ENCODE data around the gene GRIA4. TPM values are rescaled to one million over a fixed set of nuclear protein-coding genes. Genes with fewer than 3 reads are reported as not detected.

The GRIA4 gene
- total RNA-seq, 2 experiments from 2014 or later = not detected

- ChIA-PET CTCF (interaction anchor here (0.6 kb wide), 1 partner anchor 9 kb away, joined by 4 read pairs; no protein-coding TSS in a partner anchor), POLR2A (no interaction called here)
- H3K27me3 Mint-ChIP-seq = peaks cover 7% of the 10 kb centered on the region
- H3K4me1 Mint-ChIP-seq (ENCODE audit: low read depth) = peaks cover 34% of the 10 kb centered on the region
- no peak for DNase-seq
- no peak for TF ChIP-seq CTCF (IDR thresholded peaks at IDR 0.05)
- peaks cover 2% of the 10 kb centered on the region for H3K9me3 Mint-ChIP-seq
- peaks cover 24% of the 10 kb centered on the region for H3K36me3 Mint-ChIP-seq (ENCODE audit: low read depth)
- peak overlapping the region; percentile 91 for H3K4me3 Mint-ChIP-seq
- H3K27ac Mint-ChIP-seq = peak overlapping the region; percentile 85
- intact Hi-C loops (cut with micrococcal nuclease) = loop anchor here (2.0 kb wide), 1 partner anchor 54 kb away; the partner anchor contains the start of genes AASDHPPT and KBTBD3
- no peak for ATAC-seq
Observed at GRCh38 chr11:106022795-106023275, 413.0 kb downstream of the GRIA4 start.

- TF ChIP-seq CTCF (IDR thresholded peaks at IDR 0.05) = no peak
- no peak overlapping the region for H3K4me3 Mint-ChIP-seq
- intact Hi-C loops (cut with micrococcal nuclease) = no loop called here
- DNase-seq = no peak
- peaks cover 35% of the 10 kb centered on the region for H3K27me3 Mint-ChIP-seq
- H3K36me3 Mint-ChIP-seq (ENCODE audit: low read depth) = no peaks in the 10 kb centered on the region
- ChIA-PET CTCF (no interaction called here), POLR2A (no interaction called here)
- no peaks in the 10 kb centered on the region for H3K4me1 Mint-ChIP-seq (ENCODE audit: low read depth)
- H3K9me3 Mint-ChIP-seq = peaks cover 2% of the 10 kb centered on the region
- ATAC-seq = no peak
- no peak overlapping the region for H3K27ac Mint-ChIP-seq
Observed at GRCh38 chr11:106030609-106031008, 420.7 kb downstream of the GRIA4 start.

- no peak for TF ChIP-seq CTCF (IDR thresholded peaks at IDR 0.05)
- ChIA-PET CTCF (no interaction called here), POLR2A (no interaction called here)
- Mint-ChIP-seq H3K4me1 (ENCODE audit: low read depth) (no peaks in the 10 kb centered on the region), H3K36me3 (ENCODE audit: low read depth) (no peaks in the 10 kb centered on the region), H3K27ac (no peak overlapping the region), H3K9me3 (peaks cover 2% of the 10 kb centered on the region), H3K27me3 (peaks cover 34% of the 10 kb centered on the region), H3K4me3 (no peak overlapping the region)
- no peak for ATAC-seq
- no peak for DNase-seq
- intact Hi-C loops (cut with micrococcal nuclease) = no loop called here
Observed at GRCh38 chr11:106031202-106031810, 421.4 kb downstream of the GRIA4 start.
